HepG2 (cell line): ENCODE data around the gene SEC63. TPM values are rescaled to one million over a fixed set of nuclear protein-coding genes. Genes with fewer than 3 reads are reported as not detected.
A peak's percentile ranks its signal among the peaks of the same experiment; 100 is the strongest.

Source experiments
- FOSL1 ChIP-seq: sonication (generic); formaldehyde crosslinking; IDR thresholded peaks from 2 replicates; pipeline ENCODE4 v1.9.0; 2021; ENCODE audit warnings: missing genetic modification reagents, borderline replicate concordance
- KDM4B ChIP-seq: sonication (generic); formaldehyde crosslinking; IDR thresholded peaks from 2 replicates; pipeline ENCODE4 v1.4.0; 2020; ENCODE audit warnings: missing genetic modification reagents
- PHF21A ChIP-seq: sonication (generic); formaldehyde crosslinking; IDR thresholded peaks from 2 replicates; pipeline ENCODE4 v1.5.0; 2020; ENCODE audit warnings: mild to moderate bottlenecking, missing genetic modification reagents
- RBM39 ChIP-seq: fragments of 200-400 bp; formaldehyde crosslinking; IDR thresholded peaks from one replicate; pipeline ENCODE4 v1.6.1; 2018; ENCODE audit warnings: antibody characterized with exemption, mild to moderate bottlenecking, low read depth, low read length; ENCODE audit not compliant: poor library complexity, severe bottlenecking
- SRSF4 ChIP-seq: fragments of 200-400 bp; formaldehyde crosslinking; IDR thresholded peaks from one replicate; pipeline ENCODE4 v1.6.1; 2018; ENCODE audit warnings: mild to moderate bottlenecking, low read depth, low read length, moderate library complexity; ENCODE audit not compliant: poor library complexity, severe bottlenecking
- ZBTB8A ChIP-seq: sonication (generic); formaldehyde crosslinking; IDR thresholded peaks from 2 replicates; pipeline ENCODE4 v1.4.0; 2020; ENCODE audit warnings: mild to moderate bottlenecking, low read depth, missing genetic modification reagents, borderline replicate concordance
- ZNF124 ChIP-seq: sonication (generic); formaldehyde crosslinking; IDR thresholded peaks from 2 replicates; pipeline ENCODE4 v1.4.0; 2020; ENCODE audit warnings: missing genetic modification reagents
- ZNF431 ChIP-seq: sonication (generic); formaldehyde crosslinking; IDR thresholded peaks from 2 replicates; pipeline ENCODE4 v1.9.0; 2022; ENCODE audit warnings: missing genetic modification reagents, low read depth, mild to moderate bottlenecking, borderline replicate concordance
- ZNF672 ChIP-seq: sonication (generic); formaldehyde crosslinking; IDR thresholded peaks from 2 replicates; pipeline ENCODE4 v1.8.1; 2022; ENCODE audit warnings: missing genetic modification reagents
- ZNF792 ChIP-seq: IDR thresholded peaks from 2 replicates; pipeline ENCODE4 v1.6.1; 2016
- ZSCAN29 ChIP-seq: sonication (generic); formaldehyde crosslinking; conservative IDR thresholded peaks from 2 replicates; pipeline ENCODE4 v1.4.0; 2020; ENCODE audit warnings: mild to moderate bottlenecking, missing genetic modification reagents
- polyA plus RNA-seq, 8 experiments: library from polyadenylated mRNA; depleted of rRNA in 3 of 8; stranded (reverse) in 7 of 8; unstranded in 1 of 8; fragments of >200 nt; fragmentation: Illumina TruSeq in 4 of 8; extraction: Trizol in 4 of 8; gene quantifications; 2 replicates each; pipeline versions ENCODE4 v1.2.1 to v1.2.3, GENCODE V29; 2011 to 2016; ENCODE audit warnings: low read depth in 4 of 8, missing spikeins in 1 of 8, mixed read lengths in 1 of 8; ENCODE audit not compliant: insufficient read depth in 1 of 8
- total RNA-seq, 5 experiments: library from RNA; depleted of rRNA; stranded (reverse); fragments of >200 nt; fragmentation: Illumina TruSeq; extraction: Trizol; gene quantifications; 2 replicates each; pipeline ENCODE4 v1.2.3, GENCODE V29; 2016; ENCODE audit warnings: low read depth in 1 of 5
- TF ChIP-seq, protein P1 (sequence below): sonication (generic); formaldehyde crosslinking; IDR thresholded peaks from 2 replicates; pipeline ENCODE4 v1.5.0; 2020; ENCODE audit warnings: mild to moderate bottlenecking, missing genetic modification reagents, borderline replicate concordance
- TF ChIP-seq, protein P2 (sequence below): fragments of 450-650 bp; IDR thresholded peaks from 2 replicates; pipeline ENCODE4 v1.6.1; 2017
- TF ChIP-seq, protein P3 (sequence below), 2 experiments: IDR thresholded peaks; 2 replicates each; pipeline ENCODE4 v1.6.1; 2011 to 2012; ENCODE audit warnings: low read length in 2 of 2, borderline replicate concordance in 1 of 2, low read depth in 1 of 2, mild to moderate bottlenecking in 1 of 2, moderate library complexity in 1 of 2
- TF ChIP-seq, protein P4 (sequence below): sonication (generic); formaldehyde crosslinking; IDR thresholded peaks from 2 replicates; pipeline ENCODE4 v1.4.0; 2020; ENCODE audit warnings: missing genetic modification reagents, borderline replicate concordance
- TF ChIP-seq, protein P5 (sequence below): sonication (generic); formaldehyde crosslinking; IDR thresholded peaks from 2 replicates; pipeline ENCODE4 v1.4.0; 2020; ENCODE audit warnings: missing genetic modification reagents

SEC63 gene
- total and polyA plus RNA-seq, 2 of the 13 experiments (the other 11 are each of a cell fraction or from before 2014, with no cell fraction given), result 20.2 to 45.9 TPM

DNA sequence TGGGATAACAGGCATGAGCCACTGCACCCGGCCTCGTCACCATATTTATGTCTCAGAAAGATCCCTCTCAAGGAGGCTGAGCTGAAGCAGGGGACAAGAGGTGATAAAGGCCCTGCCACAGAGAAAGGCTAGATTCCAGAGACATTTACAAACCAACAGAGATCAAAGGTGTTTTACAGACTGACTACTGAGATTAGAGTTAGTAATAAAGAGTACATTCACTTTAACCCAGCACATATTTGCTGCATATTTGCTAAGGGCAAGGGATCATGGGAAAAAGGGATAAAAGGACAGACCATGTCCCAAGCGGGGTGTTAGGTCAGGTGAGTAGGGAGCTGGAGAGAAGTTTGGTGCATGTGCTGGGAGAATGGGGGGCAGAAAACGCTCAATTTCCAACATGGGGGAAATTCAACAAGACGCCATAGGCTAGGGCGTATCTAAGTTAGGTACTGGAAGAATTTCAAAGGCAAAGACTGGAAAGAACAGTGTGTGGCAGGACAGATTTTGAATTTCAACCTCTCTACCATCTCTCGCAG, 43.8 kb upstream of the SEC63 start (continued):
- TF ChIP-seq, protein P1, sequence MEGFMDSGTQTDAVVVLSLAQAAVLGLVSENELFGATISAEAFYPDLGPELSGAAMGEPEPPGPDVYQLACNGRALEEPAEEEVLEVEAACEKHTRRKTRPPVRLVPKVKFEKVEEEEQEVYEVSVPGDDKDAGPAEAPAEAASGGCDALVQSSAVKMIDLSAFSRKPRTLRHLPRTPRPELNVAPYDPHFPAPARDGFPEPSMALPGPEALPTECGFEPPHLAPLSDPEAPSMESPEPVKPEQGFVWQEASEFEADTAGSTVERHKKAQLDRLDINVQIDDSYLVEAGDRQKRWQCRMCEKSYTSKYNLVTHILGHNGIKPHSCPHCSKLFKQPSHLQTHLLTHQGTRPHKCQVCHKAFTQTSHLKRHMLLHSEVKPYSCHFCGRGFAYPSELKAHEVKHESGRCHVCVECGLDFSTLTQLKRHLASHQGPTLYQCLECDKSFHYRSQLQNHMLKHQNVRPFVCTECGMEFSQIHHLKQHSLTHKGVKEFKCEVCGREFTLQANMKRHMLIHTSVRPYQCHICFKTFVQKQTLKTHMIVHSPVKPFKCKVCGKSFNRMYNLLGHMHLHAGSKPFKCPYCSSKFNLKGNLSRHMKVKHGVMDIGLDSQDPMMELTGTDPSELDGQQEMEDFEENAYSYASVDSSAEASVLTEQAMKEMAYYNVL (CRISPR knock-in tag), result no peak
- TF ChIP-seq ZNF431 (no peak), FOSL1 (no peak), RBM39 (no peak), ZNF124 (no peak), ZSCAN29 (CRISPR knock-in tag) (0 out of 2 replicates have a peak, but pooled peaks have one; percentile 53), SRSF4 (no peak), ZNF792 (peak; percentile 69; the same call in 1 of the 2 replicates), ZNF672 (CRISPR knock-in tag) (no peak), PHF21A (peak; percentile 93), KDM4B (CRISPR knock-in tag) (no peak; the same call in 1 of the 2 replicates), ZBTB8A (no peak)
- TF ChIP-seq, protein P2, sequence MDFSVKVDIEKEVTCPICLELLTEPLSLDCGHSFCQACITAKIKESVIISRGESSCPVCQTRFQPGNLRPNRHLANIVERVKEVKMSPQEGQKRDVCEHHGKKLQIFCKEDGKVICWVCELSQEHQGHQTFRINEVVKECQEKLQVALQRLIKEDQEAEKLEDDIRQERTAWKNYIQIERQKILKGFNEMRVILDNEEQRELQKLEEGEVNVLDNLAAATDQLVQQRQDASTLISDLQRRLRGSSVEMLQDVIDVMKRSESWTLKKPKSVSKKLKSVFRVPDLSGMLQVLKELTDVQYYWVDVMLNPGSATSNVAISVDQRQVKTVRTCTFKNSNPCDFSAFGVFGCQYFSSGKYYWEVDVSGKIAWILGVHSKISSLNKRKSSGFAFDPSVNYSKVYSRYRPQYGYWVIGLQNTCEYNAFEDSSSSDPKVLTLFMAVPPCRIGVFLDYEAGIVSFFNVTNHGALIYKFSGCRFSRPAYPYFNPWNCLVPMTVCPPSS, result no peak
- TF ChIP-seq, protein P3, sequence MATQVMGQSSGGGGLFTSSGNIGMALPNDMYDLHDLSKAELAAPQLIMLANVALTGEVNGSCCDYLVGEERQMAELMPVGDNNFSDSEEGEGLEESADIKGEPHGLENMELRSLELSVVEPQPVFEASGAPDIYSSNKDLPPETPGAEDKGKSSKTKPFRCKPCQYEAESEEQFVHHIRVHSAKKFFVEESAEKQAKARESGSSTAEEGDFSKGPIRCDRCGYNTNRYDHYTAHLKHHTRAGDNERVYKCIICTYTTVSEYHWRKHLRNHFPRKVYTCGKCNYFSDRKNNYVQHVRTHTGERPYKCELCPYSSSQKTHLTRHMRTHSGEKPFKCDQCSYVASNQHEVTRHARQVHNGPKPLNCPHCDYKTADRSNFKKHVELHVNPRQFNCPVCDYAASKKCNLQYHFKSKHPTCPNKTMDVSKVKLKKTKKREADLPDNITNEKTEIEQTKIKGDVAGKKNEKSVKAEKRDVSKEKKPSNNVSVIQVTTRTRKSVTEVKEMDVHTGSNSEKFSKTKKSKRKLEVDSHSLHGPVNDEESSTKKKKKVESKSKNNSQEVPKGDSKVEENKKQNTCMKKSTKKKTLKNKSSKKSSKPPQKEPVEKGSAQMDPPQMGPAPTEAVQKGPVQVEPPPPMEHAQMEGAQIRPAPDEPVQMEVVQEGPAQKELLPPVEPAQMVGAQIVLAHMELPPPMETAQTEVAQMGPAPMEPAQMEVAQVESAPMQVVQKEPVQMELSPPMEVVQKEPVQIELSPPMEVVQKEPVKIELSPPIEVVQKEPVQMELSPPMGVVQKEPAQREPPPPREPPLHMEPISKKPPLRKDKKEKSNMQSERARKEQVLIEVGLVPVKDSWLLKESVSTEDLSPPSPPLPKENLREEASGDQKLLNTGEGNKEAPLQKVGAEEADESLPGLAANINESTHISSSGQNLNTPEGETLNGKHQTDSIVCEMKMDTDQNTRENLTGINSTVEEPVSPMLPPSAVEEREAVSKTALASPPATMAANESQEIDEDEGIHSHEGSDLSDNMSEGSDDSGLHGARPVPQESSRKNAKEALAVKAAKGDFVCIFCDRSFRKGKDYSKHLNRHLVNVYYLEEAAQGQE (IDR thresholded peaks at IDR 0.05; ENCODE audit: borderline replicate concordance in 1 of 2, low read depth in 1 of 2, low read length in 2 of 2), result no peak
- TF ChIP-seq, protein P4, sequence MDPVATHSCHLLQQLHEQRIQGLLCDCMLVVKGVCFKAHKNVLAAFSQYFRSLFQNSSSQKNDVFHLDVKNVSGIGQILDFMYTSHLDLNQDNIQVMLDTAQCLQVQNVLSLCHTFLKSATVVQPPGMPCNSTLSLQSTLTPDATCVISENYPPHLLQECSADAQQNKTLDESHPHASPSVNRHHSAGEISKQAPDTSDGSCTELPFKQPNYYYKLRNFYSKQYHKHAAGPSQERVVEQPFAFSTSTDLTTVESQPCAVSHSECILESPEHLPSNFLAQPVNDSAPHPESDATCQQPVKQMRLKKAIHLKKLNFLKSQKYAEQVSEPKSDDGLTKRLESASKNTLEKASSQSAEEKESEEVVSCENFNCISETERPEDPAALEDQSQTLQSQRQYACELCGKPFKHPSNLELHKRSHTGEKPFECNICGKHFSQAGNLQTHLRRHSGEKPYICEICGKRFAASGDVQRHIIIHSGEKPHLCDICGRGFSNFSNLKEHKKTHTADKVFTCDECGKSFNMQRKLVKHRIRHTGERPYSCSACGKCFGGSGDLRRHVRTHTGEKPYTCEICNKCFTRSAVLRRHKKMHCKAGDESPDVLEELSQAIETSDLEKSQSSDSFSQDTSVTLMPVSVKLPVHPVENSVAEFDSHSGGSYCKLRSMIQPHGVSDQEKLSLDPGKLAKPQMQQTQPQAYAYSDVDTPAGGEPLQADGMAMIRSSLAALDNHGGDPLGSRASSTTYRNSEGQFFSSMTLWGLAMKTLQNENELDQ (CRISPR knock-in tag), result no peak
- TF ChIP-seq, protein P5, sequence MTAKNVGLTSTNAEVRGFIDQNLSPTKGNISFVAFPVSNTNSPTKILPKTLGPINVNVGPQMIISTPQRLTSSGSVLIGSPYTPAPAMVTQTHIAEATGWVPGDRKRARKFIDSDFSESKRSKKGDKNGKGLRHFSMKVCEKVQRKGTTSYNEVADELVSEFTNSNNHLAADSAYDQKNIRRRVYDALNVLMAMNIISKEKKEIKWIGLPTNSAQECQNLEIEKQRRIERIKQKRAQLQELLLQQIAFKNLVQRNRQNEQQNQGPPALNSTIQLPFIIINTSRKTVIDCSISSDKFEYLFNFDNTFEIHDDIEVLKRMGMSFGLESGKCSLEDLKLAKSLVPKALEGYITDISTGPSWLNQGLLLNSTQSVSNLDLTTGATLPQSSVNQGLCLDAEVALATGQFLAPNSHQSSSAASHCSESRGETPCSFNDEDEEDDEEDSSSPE (CRISPR knock-in tag), result no peak
